Activated CD8-positive, alpha-beta memory T cell treated with anti-CD3 and anti-CD28 coated beads for 1 hour (primary cell): ENCODE data around the gene ECPAS.
"Not testable (repeated sequence)": the region's sequence is repeated elsewhere in the genome, so short reads cannot be mapped to it uniquely, and the experiment has no call there.

Experiments
- DNase-seq, 2 donors: peaks; one replicate each; pipeline ENCODE4 v3.0.0-alpha.2; 2020; ENCODE audit warnings: low read depth in 1 of 2; ENCODE audit errors: extremely low read depth in 1 of 2

Gene ECPAS

GRCh38 chr9:111481885-111482636, 2.1 kb downstream of the ECPAS start:
- DNase-seq: no peak

- DNase-seq: no peak
Observed at GRCh38 chr9:111477677-111478076, 6.5 kb downstream of the ECPAS start.

GRCh38 chr9:111475195-111475594, 9.0 kb downstream of the ECPAS start:
- no peak for DNase-seq

- DNase-seq: no peak
Observed at GRCh38 chr9:111474385-111474784, 9.8 kb downstream of the ECPAS start.

GRCh38 chr9:111467778-111468367, 16.3 kb downstream of the ECPAS start:
- DNase-seq: no peak

- no peak for DNase-seq
Observed at GRCh38 chr9:111463048-111463447, 21.1 kb downstream of the ECPAS start.

GRCh38 chr9:111458139-111459009, 25.8 kb downstream of the ECPAS start:
- DNase-seq: no peak

GRCh38 chr9:111456529-111456928, 27.7 kb downstream of the ECPAS start:
- DNase-seq: no peak

GRCh38 chr9:111455638-111456037, 28.5 kb downstream of the ECPAS start:
- DNase-seq: no peak

GRCh38 chr9:111454751-111455150, 29.4 kb downstream of the ECPAS start:
- DNase-seq: no peak

- DNase-seq: no peak
Observed at GRCh38 chr9:111451570-111451969, 32.6 kb downstream of the ECPAS start.

- no peak for DNase-seq
Observed at GRCh38 chr9:111450124-111450523, 34.1 kb downstream of the ECPAS start.

- no peak for DNase-seq
Observed at GRCh38 chr9:111449705-111450104, 34.5 kb downstream of the ECPAS start.

- DNase-seq: not testable (repeated sequence)
Observed at GRCh38 chr9:111445799-111446198, 38.4 kb downstream of the ECPAS start.

- DNase-seq: no peak
Observed at GRCh38 chr9:111443454-111443853, 40.7 kb downstream of the ECPAS start.

GRCh38 chr9:111442360-111443027, 41.7 kb downstream of the ECPAS start:
- DNase-seq: no peak

GRCh38 chr9:111440226-111440625, 44.0 kb downstream of the ECPAS start:
- DNase-seq: no peak

- no peak for DNase-seq
Observed at GRCh38 chr9:111438541-111439235, 45.5 kb downstream of the ECPAS start.

GRCh38 chr9:111436571-111436970, 47.6 kb downstream of the ECPAS start:
- no peak for DNase-seq

GRCh38 chr9:111433082-111433481, 51.1 kb downstream of the ECPAS start:
- DNase-seq: no peak

- no peak for DNase-seq
Observed at GRCh38 chr9:111431684-111432083, 52.5 kb downstream of the ECPAS start.
